Activated T-cell treated with anti-CD3 and anti-CD28 coated beads for 48 hours (primary cell): ENCODE results near the gene PRAMEF17.
"Not testable (repeated sequence)": the region's sequence is repeated elsewhere in the genome, so short reads cannot be mapped to it uniquely, and the experiment has no call there.

Source experiments
- DNase-seq: peaks from one replicate; pipeline ENCODE4 v3.0.0-alpha.2; 2020; ENCODE audit warnings: low read depth

Gene PRAMEF17, protein sequence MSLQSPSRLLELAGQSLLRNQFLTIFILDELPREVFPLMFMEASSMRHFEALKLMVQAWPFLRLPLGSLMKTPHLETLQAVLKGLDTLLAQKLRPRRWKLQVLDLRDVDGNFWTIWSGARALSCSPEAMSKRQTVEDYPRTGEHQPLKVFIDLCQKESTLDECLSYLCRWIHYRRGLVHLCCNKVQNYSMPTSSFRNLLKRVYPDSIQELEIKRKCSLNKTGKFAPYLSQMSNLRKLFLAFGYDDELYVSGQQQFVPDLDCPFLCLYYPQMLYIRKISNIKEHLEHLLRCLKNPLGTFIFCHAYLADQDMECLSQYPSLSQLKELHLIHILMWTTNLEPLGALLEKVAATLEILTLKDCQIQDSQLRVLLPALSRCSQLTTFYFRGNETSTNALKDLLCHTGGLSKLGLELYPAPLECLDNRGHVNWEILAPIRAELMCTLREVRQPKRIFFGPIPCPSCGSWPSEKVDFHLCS

DNA sequence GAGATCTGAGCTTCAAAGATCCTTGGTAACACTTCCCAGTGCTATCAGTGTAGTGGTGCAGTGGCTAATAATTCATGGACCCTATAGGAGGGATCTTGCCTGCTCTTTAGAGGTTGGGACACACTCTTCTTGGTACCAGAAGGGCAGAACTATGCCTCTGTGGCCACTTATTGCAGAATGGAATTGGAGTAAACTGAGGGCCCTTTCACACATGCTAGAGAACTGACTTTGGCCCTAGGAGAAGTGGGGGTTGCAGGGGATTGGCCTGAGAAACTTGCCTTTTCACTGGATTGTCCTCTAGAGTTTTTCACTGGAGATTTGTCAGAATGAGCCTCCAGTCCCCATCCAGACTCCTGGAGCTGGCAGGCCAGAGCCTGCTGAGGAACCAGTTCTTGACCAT is at the start of gene PRAMEF17:
TSS of gene PRAMEF17 (plus strand) at position 301 of the 400 bp plus-strand sequence. CDS start at position 327, 26 bp downstream.
- DNase-seq: not testable (repeated sequence)

DNA sequence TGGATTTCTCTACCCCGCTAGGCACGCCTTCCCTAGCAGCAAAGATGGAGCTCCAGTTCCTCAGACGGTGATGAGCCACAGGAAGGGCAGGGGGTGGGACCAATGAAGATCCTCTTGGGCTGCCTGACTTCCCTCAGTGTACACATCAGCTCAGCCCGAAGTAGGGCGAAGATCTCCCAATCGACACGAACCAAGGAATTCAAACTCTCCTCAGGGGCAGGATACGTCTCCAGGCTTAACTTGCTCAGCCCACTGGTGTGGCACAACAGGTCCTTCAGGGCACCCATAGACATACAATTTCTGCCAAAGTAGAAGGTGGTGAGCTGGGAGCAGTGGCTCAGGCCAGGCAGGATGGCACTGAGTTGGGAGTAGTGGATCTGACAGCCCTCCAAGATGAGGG is 46.9 kb upstream of the PRAMEF17 start:
- DNase-seq: not testable (repeated sequence)

DNA sequence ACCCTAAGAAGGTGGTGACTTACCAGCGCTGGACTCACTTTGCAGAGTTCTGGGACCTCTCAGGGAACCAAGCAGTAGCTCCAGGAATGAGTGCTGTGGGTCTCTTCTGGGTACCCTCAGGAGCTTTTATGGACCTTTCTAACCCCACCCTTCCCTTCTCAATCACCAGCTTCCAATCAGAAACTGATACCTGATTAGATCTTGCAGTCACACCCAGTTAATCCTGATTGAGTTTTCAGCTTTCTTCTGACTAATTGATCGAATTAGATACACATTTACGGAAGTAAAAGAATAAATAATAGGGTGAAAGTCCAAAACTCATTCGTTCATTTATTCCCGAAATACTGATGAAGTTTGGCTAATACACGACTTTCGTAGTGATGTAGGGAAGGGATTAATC is 42.4 kb upstream of the PRAMEF17 start, which contains the start of gene PRAMEF14:
TSS of gene PRAMEF14 (minus strand) at position 101 of the 400 bp plus-strand sequence. CDS start 1,820 bp downstream, outside the sequence.
- not testable (repeated sequence) for DNase-seq

DNA sequence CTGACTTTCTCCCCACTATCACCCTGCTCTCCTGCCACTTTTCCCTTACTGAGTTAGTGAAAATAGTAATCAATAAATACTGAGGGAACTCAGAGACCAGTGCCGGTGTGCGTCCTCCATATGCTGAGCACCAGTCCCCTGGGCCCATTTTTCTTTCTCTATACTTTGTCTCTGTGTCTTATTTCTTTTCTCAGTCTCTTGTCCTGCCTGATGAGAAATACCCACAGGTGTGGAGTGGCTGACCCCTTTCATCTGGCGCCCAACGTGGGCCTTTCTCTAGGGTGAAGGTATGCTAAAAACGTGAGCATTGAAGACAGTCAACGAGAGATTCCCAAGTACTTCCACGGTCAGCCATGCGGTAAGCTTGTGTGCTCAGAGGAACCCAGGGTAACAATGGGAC is 36.0 kb upstream of the PRAMEF17 start:
- DNase-seq: not testable (repeated sequence)

DNA sequence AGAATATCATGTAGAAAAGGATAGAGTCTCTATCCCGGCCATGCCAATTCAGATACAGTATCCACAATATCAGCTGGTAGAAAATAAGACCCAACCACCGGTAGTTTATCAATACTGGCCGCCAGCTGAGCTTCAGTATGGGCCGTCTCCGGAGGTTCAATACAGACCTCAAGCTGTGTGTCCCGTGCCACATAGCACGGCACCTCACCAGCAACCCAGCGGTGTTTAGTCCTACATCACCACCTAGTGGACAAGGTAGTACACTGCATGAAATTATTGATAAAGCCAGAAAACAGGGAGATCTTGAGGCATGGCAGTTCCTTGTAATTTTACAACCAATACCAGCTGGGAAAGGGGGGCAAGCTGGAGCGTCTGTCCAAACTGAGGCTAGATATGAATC is 35.0 kb upstream of the PRAMEF17 start:
- not testable (repeated sequence) for DNase-seq

DNA sequence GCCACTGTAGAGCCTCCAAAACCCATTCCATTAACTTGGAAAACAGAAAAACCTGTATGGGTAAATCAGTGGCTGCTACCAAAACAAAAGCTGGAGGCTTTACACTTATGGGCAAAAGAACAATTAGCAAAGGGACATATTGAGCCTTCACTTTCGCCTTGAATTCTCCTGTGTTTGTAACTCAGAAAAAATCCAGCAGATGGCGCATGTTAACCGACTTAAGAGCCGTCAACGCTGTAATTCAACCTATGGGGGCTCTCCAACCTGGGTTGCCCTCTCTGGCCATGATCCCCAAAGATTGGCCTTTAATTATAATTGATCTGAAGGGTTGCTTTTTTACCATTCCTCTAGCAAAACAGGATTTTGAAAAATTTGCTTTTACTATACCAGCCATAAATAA is 32.7 kb upstream of the PRAMEF17 start:
- not testable (repeated sequence) for DNase-seq

DNA sequence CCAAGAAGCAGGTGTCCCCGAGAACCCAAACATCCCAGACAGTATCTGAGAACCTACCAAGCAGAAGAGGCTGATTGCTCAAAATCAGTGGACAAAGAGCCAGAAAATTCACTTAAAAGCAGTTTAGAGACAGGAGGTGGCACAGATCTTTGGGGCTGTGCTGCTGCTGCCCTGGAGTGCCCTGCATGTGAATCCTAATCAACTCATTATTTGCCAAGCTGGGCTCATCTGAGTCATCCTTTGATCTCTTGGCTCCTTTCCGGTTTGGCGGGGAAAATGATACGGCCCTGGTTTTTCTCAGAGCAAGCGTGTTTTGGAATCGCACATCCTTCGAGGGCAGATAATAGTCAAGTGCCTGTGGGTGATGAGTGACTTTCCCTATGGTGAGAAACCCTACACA is 27.1 kb upstream of the PRAMEF17 start:
- DNase-seq: not testable (repeated sequence)

DNA sequence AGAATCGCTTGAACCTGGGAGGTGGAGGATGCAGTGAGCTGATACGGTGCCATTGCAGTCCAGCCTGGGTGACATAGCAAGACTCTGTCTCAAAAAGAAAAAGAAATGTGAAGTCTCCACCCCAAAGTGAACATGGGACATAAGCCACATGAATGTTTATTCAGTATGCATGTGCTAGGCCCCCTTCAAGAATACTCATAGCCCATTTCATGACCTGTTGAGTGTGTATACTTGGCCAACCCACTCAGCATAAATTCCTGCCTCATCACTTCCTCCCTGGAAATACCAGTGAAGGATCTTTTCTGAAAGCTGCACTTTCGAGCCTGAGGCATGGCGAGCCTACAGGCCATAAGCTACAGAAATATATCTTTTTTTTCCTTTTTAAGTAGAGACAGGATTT is 24.5 kb upstream of the PRAMEF17 start:
- not testable (repeated sequence) for DNase-seq

DNA sequence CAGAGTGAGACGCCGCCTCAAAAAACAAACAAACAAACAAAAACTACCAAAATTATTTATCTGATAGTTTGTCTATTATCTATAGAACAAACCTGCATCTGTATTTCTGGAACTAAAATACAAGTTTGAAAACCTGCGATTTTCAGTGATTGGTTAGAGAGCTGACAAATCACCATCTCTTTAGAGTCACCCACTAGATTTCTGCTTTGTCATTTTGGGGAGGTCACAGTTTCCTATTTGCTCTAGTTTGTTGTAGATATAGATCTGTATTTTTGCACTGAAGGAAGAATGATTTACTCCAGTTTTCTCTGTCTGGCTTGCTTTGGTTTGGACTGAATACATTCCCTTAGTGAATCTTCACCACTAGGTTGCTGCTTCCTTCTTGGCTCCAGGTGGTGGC is 22.9 kb upstream of the PRAMEF17 start:
- not testable (repeated sequence) for DNase-seq

DNA sequence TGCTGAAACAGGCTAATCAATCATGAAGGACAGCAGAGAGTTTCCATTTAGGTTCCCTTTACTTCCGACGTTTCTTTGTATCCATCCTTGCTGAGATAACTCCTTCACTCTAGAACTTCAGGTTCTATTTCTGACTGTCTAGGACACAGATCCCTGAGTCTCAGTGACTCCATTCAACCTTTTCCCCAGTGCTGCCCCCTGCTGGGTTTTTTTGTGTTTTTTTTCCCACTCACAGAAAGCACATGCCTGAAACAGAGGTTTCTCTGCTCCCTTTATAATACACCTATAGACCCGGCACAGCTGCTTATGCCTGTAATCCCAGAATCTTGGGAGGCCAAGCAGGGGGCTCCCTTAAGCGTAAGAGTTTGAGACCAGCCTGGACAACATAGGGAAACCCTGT is 20.9 kb upstream of the PRAMEF17 start:
- DNase-seq: peak; percentile 8

DNA sequence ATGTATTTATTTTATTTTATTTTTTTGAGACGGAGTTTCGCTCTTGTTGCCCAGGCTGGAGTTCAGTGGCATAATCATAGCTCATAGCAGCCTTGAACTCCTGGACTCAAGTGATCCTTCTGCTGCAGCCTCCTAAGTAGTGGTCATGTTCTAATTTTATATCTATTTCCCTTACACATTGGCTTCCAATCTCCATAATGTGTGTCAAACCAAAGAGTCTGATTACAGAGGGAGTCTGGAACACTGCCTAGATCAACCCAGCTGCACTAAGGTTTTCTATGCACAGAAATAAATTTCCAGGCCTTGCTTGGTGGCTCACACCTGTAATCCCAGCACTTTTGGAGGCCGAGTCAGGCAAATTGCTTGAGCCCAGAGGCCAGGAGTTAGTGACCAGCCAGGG is 10.4 kb upstream of the PRAMEF17 start:
- not testable (repeated sequence) for DNase-seq

DNA sequence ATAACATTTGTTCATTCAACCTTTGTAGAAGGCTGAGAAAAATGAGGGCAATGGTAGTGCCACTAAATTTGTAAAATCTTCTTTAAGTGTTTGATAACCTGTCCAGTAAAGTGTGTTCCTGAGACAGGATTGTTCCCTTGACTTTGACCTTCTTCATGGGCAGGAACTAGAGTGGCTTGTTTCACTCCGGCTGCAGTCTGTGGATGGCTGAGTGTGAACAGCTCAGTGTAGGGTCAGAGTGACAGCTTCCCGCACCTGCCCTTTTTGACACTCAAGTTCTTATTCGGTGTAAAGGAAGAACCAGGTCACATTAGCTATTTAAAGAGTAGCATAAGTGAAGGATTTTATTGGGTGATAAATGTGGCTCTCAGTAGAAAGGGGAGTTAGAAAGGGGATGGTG is 9.1 kb upstream of the PRAMEF17 start:
- DNase-seq: not testable (repeated sequence)

DNA sequence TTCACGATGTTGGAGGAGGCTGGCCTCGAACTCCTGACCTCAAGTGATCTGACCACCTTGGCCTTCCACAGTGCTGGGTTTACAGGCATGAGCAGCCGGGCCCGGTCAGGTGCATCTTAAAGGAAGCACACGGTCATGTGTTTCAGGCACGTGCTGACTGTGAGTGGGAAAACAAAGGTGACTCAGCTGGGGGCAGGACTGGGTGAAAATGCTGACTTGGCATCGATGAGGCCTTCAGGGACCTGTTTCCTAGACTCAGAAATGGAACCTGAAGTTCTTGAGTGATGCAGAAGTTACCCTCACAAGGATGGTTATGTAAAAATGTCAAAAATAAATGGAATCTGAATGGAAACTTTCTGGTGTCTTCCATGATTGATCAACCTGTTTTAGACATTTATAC is 3.6 kb downstream of the PRAMEF17 start:
- DNase-seq: not testable (repeated sequence)

DNA sequence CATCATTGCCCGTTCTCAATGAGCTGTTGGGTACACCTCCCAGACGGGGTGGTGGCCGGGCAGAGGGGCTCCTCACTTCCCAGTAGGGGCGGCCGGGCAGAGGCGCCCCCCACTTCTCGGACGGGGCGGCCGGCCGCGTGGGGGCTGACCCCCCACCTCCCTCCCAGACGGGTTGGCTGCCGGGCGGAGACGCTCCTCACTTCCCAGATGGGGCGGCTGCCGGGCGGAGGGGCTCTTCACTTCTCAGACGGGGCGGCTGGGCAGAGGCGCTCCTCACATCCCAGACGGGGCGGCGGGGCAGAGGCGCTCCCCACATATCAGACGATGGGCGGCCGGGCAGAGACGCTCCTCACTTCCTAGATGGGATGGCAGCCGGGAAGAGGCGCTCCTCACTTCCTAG is 5.3 kb downstream of the PRAMEF17 start:
- not testable (repeated sequence) for DNase-seq

DNA sequence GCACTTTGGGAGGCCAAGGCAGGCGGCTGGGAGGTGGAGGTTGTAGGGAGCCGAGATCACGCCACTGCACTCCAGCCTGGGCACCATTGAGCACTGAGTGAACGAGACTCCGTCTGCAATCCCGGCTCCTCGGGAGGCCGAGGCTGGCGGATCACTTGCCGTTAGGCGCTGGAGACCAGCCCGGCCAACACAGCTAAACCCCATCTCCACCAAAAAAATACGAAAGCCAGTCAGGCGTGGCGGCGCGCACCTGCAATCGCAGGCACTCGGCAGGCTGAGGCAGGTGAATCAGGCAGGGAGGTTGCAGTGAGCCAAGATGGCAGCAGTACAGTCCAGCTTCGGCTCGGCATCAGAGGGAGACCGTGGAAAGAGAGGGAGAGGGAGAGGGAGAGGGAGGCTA is 5.9 kb downstream of the PRAMEF17 start:
- not testable (repeated sequence) for DNase-seq

DNA sequence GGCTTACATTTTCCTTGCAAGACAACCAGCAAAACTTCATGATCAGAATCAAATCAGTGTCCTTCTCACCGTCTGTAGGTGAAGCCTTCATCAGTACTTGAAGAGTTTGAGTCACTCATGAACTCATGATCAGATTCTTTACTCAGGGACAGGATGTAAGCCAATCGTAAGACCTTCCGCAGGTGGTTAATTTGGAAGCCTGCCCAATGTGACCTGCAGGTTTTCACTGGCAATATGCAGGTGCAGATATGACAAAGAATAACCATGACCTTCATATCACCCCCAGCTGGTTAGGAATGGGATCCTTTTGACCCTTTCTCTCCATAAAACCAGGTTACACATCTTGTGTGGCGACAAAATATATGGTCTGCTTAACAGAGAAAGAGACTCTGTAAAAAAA is 18.4 kb downstream of the PRAMEF17 start:
- no peak for DNase-seq

DNA sequence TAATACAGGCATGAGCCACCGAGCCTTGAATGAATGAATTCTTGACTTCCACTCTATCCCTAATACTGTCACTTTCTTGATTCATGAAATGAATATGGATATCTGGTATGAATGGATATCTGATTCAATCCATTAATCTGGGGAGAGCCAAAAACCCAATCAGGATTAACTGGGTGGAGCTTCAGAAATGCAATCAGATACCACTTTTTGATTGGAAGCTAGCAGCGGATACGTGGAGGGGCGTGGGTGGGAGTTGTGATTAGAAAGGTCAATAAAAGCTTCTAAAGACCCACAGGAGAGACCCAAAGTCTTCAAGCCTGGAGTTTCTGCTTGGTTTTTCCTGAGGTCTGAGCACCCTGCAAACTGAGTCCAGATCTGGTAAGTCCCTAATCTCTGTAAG is 20.7 kb downstream of the PRAMEF17 start, which contains the start of gene PRAMEF20:
TSS of gene PRAMEF20 (plus strand) at position 301 of the 400 bp plus-strand sequence. CDS start 5,905 bp downstream, outside the sequence.
- DNase-seq: not testable (repeated sequence)

DNA sequence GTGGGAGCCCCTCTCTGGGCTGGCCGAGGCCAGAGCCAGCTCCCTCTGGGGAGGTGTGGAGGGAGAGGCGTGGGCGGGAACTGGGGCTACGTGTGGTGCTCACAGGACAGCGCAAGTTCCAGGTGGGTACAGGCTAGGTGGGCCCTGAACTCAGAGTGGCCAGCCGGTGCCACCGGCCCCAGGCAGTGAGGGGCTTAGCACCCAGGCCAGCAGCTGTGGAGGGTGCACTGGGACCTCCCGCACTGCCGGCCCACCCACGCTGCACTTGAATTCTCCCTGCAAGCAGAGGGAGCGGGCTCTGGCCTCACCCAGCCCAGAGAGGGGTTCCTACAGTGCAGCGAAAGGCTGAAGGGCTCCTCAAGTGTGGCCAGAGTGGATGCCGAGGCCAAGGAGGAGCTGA is 41.1 kb downstream of the PRAMEF17 start:
- no peak for DNase-seq

DNA sequence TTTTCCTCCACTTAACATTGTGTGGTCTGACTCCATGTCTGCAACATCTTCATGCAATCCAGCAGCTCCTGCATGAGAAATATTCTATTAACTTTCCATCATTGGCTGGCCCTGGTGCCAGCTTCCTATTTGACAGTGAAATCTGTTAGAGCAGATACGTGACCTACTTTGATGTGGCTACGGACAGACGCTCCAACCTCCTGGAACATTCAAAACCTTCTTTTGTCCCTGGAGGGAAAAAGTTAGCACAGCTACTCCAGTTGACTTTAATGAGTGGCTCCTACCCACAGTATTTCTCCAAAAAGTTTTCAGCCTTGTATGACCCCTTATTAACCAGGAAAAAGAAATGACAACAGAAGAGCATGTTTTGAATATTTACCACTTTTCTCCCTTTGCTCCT is 42.8 kb downstream of the PRAMEF17 start:
- DNase-seq: no peak

DNA sequence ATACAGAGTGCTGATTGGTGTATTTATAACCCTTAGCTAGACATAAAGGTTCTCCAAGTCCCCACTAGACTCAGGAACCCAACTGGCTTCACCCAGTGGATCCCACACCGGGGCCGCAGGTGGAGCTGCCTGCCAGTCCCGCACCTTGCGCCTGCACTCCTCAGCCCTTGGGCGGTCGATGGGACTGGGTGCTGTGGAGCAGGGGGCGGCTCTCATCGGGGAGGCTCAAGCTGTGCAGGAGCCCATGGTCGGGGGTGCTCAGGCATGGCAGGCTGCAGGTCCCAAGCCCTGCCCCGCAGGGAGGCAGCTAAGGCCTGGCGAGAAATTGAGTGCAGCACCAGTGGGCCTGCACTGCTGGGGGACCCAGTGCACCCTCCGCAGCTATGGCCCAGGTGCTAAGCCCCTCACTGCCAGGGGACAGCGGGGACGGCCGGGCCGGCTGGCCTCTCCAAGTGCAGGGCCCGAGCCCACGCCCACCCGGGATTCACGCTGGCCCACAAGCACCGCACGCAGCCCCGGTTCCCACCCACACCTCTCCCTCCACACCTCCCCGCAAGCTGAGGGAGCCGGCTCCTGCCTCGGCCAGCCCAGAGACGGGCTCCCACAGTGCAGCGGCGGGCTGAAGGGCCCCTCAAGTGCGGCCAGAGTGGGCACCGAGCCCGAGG is 44.4 kb downstream of the PRAMEF17 start:
- not testable (repeated sequence) for DNase-seq

DNA sequence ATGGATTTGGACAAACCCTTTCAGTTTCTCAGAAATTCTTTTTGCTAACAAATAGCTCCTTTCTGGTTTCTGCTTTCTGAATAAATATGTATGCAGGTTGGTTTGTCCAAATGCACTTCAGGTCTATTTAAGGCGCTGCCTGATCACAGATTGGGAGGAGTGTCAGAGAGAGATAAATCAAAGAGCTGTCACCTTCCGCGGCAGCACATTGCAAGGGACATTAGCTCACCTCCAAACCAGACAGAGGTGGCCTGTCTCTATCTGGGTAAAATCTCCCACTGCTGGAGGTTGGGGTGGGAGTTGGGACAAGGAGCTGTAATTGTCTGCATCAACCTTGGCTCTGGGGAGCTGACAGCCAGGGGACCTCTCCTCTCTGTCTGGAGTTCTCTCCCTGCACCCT is 46.0 kb downstream of the PRAMEF17 start:
- DNase-seq: no peak

DNA sequence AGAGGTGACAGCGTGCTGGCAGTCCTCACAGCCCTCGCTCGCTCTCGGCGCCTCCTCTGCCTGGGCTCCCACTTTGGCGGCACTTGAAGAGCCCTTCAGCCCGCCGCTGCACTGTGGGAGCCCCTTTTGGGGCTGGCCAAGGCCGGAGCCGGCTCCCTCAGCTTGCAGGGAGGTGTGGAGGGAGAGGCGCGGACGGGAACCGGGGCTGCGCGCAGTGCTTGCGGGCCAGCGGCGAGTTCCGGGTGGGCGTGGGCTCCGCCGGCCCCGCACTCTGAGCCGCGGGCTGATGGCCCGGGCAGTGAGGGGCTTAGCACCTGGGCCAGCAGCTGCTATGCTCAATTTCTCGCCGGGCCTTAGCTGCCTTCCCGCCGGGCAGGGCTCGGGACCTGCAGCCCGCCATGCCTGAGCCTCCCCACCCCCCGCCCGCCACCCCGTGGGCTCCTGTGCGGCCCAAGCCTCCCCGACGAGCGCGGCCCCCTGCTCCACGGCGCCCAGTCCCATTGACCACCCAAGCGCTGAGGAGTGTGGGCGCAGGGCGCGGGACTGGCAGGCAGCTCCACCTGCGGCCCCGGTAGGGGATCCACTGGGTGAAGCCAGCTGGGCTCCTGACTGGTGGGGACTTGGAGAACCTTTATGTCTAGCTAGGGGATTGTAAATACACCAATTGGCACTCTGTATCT is 49.8 kb downstream of the PRAMEF17 start:
- DNase-seq: not testable (repeated sequence)
